OCI-LY3 (cell line): ENCODE data around the gene HERC4.
"Not testable (repeated sequence)": the region's sequence is repeated elsewhere in the genome, so short reads cannot be mapped to it uniquely, and the experiment has no call there.

ENCODE experiments used
- H2AFZ ChIP-seq: fragments of 200-600, 300-600 bp; shearing (Covaris generic); 2 replicates; pipeline ENCODE4 v1.6.0; 2014; ENCODE audit warnings: antibody characterized with exemption, low read depth, low read length
- H3K27ac ChIP-seq: fragments of 200-600, 300-600 bp; sonication (generic); 2 replicates; pipeline ENCODE4 v1.5.1; 2014; ENCODE audit warnings: mild to moderate bottlenecking, low read length, moderate library complexity, mixed read lengths
- H3K27me3 ChIP-seq: fragments of 200-600, 300-600 bp; sonication (generic); 2 replicates; pipeline ENCODE4 v1.6.1; 2014; ENCODE audit warnings: low read depth, low read length, mixed read lengths
- H3K36me3 ChIP-seq: fragments of 200-600, 300-600 bp; sonication (generic); replicated peaks from 2 replicates; pipeline ENCODE3; 2014; ENCODE audit warnings: low read depth, low read length, mixed read lengths
- H3K4me1 ChIP-seq: fragments of 300-600, 200-600 bp; sonication (generic); 2 replicates; pipeline ENCODE4 v1.6.1; 2014; ENCODE audit warnings: low read length, mixed read lengths
- H3K4me2 ChIP-seq: fragments of 200-600, 300-600 bp; sonication (generic); 2 replicates; pipeline ENCODE4 v1.6.1; 2014; ENCODE audit warnings: low read length, mixed read lengths
- H3K4me3 ChIP-seq: fragments of 300-600, 200-600 bp; sonication (generic); 2 replicates; pipeline ENCODE4 v1.5.1; 2014; ENCODE audit warnings: antibody characterized with exemption, mild to moderate bottlenecking, low read length, moderate library complexity
- H3K79me2 ChIP-seq: fragments of 300-600, 200-600 bp; shearing (Covaris generic); 2 replicates; pipeline ENCODE4 v1.6.1; 2014; ENCODE audit warnings: mild to moderate bottlenecking, low read length, mixed read lengths
- H3K9ac ChIP-seq: fragments of 300-600, 200-600 bp; shearing (Covaris generic); 2 replicates; pipeline ENCODE4 v1.6.0; 2014; ENCODE audit warnings: mild to moderate bottlenecking, low read length, moderate library complexity
- H3K9me3 ChIP-seq: fragments of 200-600, 300-600 bp; shearing (Covaris generic); 2 replicates; pipeline ENCODE4 v1.6.1; 2014; ENCODE audit warnings: low read length, mixed read lengths; ENCODE audit not compliant: insufficient read depth
- H4K20me1 ChIP-seq: fragments of 200-600, 300-600 bp; sonication (generic); 2 replicates; pipeline ENCODE4 v1.6.1; 2016; ENCODE audit warnings: low read length, mixed read lengths; ENCODE audit not compliant: insufficient read depth
- EZH2phosphoT487 ChIP-seq: fragments of 200-600 bp; shearing (Covaris generic); IDR thresholded peaks from 2 replicates; pipeline ENCODE4 v1.6.1; 2018; ENCODE audit warnings: antibody characterized with exemption, mixed run types, low read depth
- TF ChIP-seq, protein P1 (sequence below): fragments of 200-600, 300-600 bp; sonication (generic); IDR thresholded peaks from 2 replicates; pipeline ENCODE4 v1.5.1; 2014; ENCODE audit warnings: antibody characterized with exemption, low read length, low read depth

HERC4 gene

DNA sequence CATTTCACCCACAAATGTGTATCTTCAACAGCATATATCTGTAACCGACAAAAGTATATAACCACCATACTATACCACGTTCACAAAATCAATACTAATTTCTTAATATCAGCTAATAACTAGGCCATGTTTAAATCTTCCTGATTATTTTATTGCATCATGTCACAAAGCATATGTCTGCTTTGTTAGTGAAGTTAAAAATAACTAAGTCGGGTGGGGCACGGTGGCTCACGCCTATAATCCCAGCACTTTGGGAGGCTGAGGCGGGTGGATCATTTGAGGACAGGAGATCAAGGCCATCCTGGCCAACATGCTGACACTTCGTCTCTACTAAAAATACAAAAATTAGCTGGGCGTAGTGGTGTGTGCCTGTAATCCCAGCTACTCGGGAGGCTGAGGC is 47.7 kb downstream of the HERC4 start:
- Histone ChIP-seq H2AFZ (no peak overlapping the region), H3K27me3 (no peaks in the 10 kb centered on the region), H3K4me3 (no peak overlapping the region), H3K9ac (no peak overlapping the region), H3K36me3 (no peaks in the 10 kb centered on the region), H3K4me1 (no peaks in the 10 kb centered on the region), H3K27ac (no peak overlapping the region), H3K79me2 (no peaks in the 10 kb centered on the region), H3K9me3 (no peaks in the 10 kb centered on the region), H3K4me2 (no peak overlapping the region), H4K20me1 (no peaks in the 10 kb centered on the region)
- TF ChIP-seq, protein P1, sequence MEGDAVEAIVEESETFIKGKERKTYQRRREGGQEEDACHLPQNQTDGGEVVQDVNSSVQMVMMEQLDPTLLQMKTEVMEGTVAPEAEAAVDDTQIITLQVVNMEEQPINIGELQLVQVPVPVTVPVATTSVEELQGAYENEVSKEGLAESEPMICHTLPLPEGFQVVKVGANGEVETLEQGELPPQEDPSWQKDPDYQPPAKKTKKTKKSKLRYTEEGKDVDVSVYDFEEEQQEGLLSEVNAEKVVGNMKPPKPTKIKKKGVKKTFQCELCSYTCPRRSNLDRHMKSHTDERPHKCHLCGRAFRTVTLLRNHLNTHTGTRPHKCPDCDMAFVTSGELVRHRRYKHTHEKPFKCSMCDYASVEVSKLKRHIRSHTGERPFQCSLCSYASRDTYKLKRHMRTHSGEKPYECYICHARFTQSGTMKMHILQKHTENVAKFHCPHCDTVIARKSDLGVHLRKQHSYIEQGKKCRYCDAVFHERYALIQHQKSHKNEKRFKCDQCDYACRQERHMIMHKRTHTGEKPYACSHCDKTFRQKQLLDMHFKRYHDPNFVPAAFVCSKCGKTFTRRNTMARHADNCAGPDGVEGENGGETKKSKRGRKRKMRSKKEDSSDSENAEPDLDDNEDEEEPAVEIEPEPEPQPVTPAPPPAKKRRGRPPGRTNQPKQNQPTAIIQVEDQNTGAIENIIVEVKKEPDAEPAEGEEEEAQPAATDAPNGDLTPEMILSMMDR = no peak
- no peak for TF ChIP-seq EZH2phosphoT487

DNA sequence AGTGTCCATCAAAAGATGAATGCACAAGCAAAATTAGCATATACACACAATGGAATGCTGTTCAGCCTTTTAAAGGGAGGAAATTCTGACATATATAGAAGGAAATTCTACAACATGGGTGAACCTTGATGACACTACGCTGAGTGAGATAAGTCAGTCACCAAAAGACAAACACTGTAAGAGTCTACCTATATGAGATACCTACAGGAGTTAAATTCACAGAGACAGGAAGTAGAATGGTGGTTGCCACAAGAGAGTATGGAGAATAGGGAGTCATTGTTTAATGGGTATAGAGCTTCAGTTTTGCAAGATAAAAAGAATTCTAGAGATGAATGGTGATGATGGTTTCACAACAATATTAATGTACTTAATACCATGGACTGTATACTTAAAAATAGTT is 51.8 kb downstream of the HERC4 start:
- H3K4me2 ChIP-seq = no peak overlapping the region
- H3K79me2 ChIP-seq = no peaks in the 10 kb centered on the region
- H3K27ac ChIP-seq = no peak overlapping the region
- H3K9ac ChIP-seq = no peak overlapping the region
- H3K36me3 ChIP-seq = peaks cover 22% of the 10 kb centered on the region
- H2AFZ ChIP-seq = no peak overlapping the region
- H3K27me3 ChIP-seq = no peaks in the 10 kb centered on the region
- H4K20me1 ChIP-seq = no peaks in the 10 kb centered on the region
- 0 out of 2 replicates have a peak, but pooled peaks cover 5% of the 10 kb centered on the region for H3K9me3 ChIP-seq
- no peaks in the 10 kb centered on the region for H3K4me1 ChIP-seq
- no peak overlapping the region for H3K4me3 ChIP-seq
- TF ChIP-seq EZH2phosphoT487 = no peak
- TF ChIP-seq, protein P1 = no peak

DNA sequence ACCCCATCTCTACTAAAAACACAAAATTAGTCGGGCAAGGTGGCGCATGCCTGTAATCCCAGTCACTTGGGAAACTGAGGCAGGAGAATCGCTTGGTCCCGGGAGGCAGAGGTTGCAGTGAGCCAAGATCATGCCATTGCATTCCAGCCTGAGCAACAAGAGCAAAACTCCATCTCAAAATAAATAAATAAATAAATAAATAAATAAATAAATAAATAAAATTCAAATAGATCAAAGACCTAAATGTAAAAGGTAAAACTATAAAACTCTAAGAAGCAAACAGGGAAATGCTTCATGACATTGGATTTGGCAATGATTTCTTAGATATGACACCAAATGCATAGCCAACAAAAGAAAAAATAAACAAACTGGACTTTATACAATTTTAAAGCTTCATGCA is 52.8 kb downstream of the HERC4 start:
- peaks cover 22% of the 10 kb centered on the region for H3K36me3 ChIP-seq
- H3K79me2 ChIP-seq, H3K9ac ChIP-seq, H3K4me3 ChIP-seq, H3K4me2 ChIP-seq, H3K27me3 ChIP-seq, H3K9me3 ChIP-seq, H3K4me1 ChIP-seq, H3K27ac ChIP-seq, H4K20me1 ChIP-seq, H2AFZ ChIP-seq: not testable (repeated sequence)

DNA sequence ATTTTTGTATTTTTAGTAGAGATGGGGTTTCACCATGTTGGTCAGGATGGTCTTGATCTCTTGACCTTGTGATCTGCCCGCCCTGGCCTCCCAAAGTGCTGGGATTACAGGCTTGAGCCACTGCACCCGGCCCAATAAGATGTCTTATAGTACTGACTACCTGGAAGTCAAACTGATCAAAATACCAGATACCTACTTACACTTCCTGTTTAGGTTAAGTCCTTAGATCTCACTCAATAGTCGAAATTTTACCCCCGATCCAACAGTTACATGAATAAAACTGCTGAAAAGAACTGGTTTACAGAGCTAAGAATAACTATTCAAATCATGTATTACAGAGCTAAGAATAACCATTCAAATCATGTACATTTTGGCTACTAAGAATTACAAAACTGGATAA is 58.6 kb downstream of the HERC4 start:
- not testable (repeated sequence) for H3K4me1 ChIP-seq, H3K9ac ChIP-seq, H4K20me1 ChIP-seq, H3K9me3 ChIP-seq, H3K79me2 ChIP-seq, H3K4me2 ChIP-seq, H2AFZ ChIP-seq, H3K27ac ChIP-seq, H3K27me3 ChIP-seq, H3K4me3 ChIP-seq
- H3K36me3 ChIP-seq = peaks cover 20% of the 10 kb centered on the region

DNA sequence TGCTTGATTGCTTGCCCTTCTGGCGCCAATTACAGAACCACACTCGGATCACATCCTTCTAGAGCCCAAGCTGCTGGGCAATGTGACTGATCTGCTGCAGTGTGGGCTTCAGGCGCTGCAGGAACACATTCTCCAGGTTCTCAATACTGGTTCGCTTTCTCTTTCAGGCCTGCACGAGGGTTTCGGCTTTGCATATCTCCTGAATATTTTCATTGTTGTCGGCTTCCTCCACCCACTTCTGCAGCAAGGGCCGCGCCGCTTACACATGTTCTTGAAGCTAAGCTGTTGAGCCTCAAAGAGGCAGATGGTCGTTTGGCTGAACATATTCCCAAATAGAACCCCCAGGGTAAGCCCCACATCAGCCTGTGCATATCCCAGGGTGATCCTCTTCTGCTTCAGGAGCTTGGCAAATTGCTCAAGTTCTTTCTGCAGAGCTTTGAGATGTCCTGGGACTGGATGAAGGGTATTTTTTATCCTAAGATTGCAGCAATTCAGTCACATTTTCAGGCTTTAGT is 64.6 kb downstream of the HERC4 start:
- no peak overlapping the region for H3K9ac ChIP-seq
- no peaks in the 10 kb centered on the region for H3K9me3 ChIP-seq
- no peak overlapping the region for H3K4me3 ChIP-seq
- H3K4me2 ChIP-seq = no peak overlapping the region
- no peaks in the 10 kb centered on the region for H3K4me1 ChIP-seq
- H4K20me1 ChIP-seq = no peaks in the 10 kb centered on the region
- no peak overlapping the region for H2AFZ ChIP-seq
- TF ChIP-seq EZH2phosphoT487 = no peak
- TF ChIP-seq, protein P1 = no peak
- H3K79me2 ChIP-seq = no peaks in the 10 kb centered on the region
- H3K27me3 ChIP-seq = no peaks in the 10 kb centered on the region
- no peak overlapping the region for H3K27ac ChIP-seq
- H3K36me3 ChIP-seq = peaks cover 4% of the 10 kb centered on the region
